Ovary (tissue), 10 donors: ENCODE data around the gene MCM6. TPM values are rescaled to one million over a fixed set of nuclear protein-coding genes. Genes with fewer than 3 reads are reported as not detected.

Experiments used
- DNase-seq, 5 donors: peaks; one replicate each; pipeline ENCODE4 v3.0.0-alpha.2; 2019 to 2020
- H3K27ac ChIP-seq, 2 donors: fragments of 200-600 bp; one replicate each; pipeline versions ENCODE4 v1.5.1 to v1.8.0; 2019 to 2022
- H3K27me3 ChIP-seq: fragments of 200-600 bp; one replicate; pipeline ENCODE4 v1.8.0; 2022
- H3K36me3 ChIP-seq: fragments of 200-600 bp; sonication (generic); one replicate; pipeline ENCODE4 v1.5.1; 2019
- H3K4me1 ChIP-seq: one replicate; pipeline ENCODE4 v1.8.1; 2013; ENCODE audit warnings: mild to moderate bottlenecking, moderate library complexity; ENCODE audit not compliant: insufficient read depth
- H3K4me3 ChIP-seq: fragments of 200-600 bp; sonication (generic); one replicate; pipeline ENCODE4 v1.5.1; 2017
- H3K9me3 ChIP-seq, 2 donors: fragments of 200-600 bp in 1 of 2; sonication (generic) in 1 of 2; one replicate each; pipeline versions ENCODE4 v1.5.1 to v1.8.1; 2013 to 2019; ENCODE audit warnings: mild to moderate bottlenecking in 1 of 2, moderate library complexity in 1 of 2
- CTCF ChIP-seq, 3 donors: fragments of 450-650 bp in 2 of 3; fragments of 200-600 bp in 1 of 3; IDR thresholded peaks; one replicate each; pipeline versions ENCODE4 v1.5.1 to v1.8.0; 2016 to 2022; ENCODE audit warnings: antibody characterized with exemption in 3 of 3, mild to moderate bottlenecking in 1 of 3
- EP300 ChIP-seq: sonication (generic); formaldehyde crosslinking; IDR thresholded peaks from one replicate; pipeline ENCODE4 v1.6.1; 2017; ENCODE audit warnings: antibody characterized with exemption
- POLR2A ChIP-seq: fragments of 450-650 bp; IDR thresholded peaks from one replicate; pipeline ENCODE4 v1.6.1; 2017; ENCODE audit warnings: antibody characterized with exemption, mild to moderate bottlenecking, moderate library complexity
- WGBS, 3 donors: extraction: QIAGEN DNeasy Blood & Tissue Kit in 1 of 3; methylation state at CpG; one replicate each; pipeline versions ENCODE4 v1.1.5 to v1.1.7; 2013 to 2017; 5-methylcytosine and 5-hydroxymethylcytosine counted together
- intact Hi-C, 4 donors: fragments of 100-400 bp; cut with DNase I; formaldehyde crosslinking; loops; one replicate each; pipeline versions ENCODE4 v1.11.0 to v1.15.1; 2022 to 2023
- long read RNA-seq, 3 donors: library from polyadenylated mRNA in 2 of 3; unstranded in 2 of 3; transcript quantifications; one replicate each; pipeline ENCODE4 v2.0.0 and lab custom pipeline, GENCODE V29; 2021 to 2026
- polyA plus RNA-seq, 2 donors: library from polyadenylated mRNA; stranded (reverse); fragments of 200-250 nt in 1 of 2; fragments of 350-450 nt in 1 of 2; fragmentation: Illumina TruSeq in 1 of 2; extraction: RNeasy Lipid Tissue Mini Kit (QIAGEN cat#74804) in 1 of 2; gene quantifications; one replicate each; pipeline ENCODE4 v1.2.3, GENCODE V29; 2013 to 2014
- total RNA-seq, 7 donors: library from RNA; depleted of rRNA in 2 of 7; stranded (reverse); fragments of >200 nt in 2 of 7; fragmentation: NEBNext Ultra II Directional in 3 of 7; extraction: Animal tissue kit (Norgen Biotek cat#: 25700) in 3 of 7; gene quantifications; one replicate each; pipeline versions ENCODE4 v1.1.0 to v1.2.4, GENCODE V29; 2016 to 2023
- donor health status: DM: no; HTN: no; CAD: no; lungs with moderate emphysema.
- donor health status: DM: no; HTN: no; CAD: no.
- donor health status: Bipolar disorder and iron deficiency.
- donor health status: DM: yes; HTN: yes; CAD: no.
- donor health status: DM: no; HTN: no; CAD: no.
- donor health status: DM: yes; HTN: yes; CAD: no.

Gene MCM6
- total RNA-seq (10 to 100 TPM in 5 of 7 donors, 1 to 10 TPM in 2; 7.2 to 20.1 (median 15.4) TPM), polyA plus RNA-seq (10 to 100 TPM; 10.4 to 19.4 TPM)
- long read RNA-seq, donor 1, transcript MCM6-201 (17 exons, 3,736 nt) = major isoform, 25 of 68 reads
- long read RNA-seq, donor 1, partial matches to known transcripts = 42 of 68 reads
- long read RNA-seq, donor 1, other reads (novel, unspliced or antisense) = 1 of 68 reads
- long read RNA-seq, donor 2, transcript MCM6-201 (17 exons, 3,736 nt) = major isoform, 38 of 58 reads
- long read RNA-seq, donor 2, partial matches to known transcripts = 13 of 58 reads
- long read RNA-seq, donor 2, other reads (novel, unspliced or antisense) = 7 of 58 reads
- long read RNA-seq, donor 3, transcript MCM6-201 (17 exons, 3,736 nt) = major isoform, 41 of 47 reads
- long read RNA-seq, donor 3, partial matches to known transcripts = 2 of 47 reads
- long read RNA-seq, donor 3, other reads (novel, unspliced or antisense) = 4 of 47 reads

GRCh38 chr2:135876066-135876711 is at the start of gene MCM6:
MCM6 (minus strand) TSS chr2:135876443; CDS start chr2:135876365, 78 bp downstream.
- no peaks in the 10 kb centered on the region for H3K27me3 ChIP-seq
- WGBS, 3 donors = 0 to 1% (median 0%) methylated on average over 56 to 71 of the region's 71 CpGs
- intact Hi-C loops = loop anchor here in 2 of 4 donors (10.0 kb wide), 2 partner anchors 109 to 861 kb away; partner anchors contain the start of gene DARS1 (in 1 of the 2)
- peak within 1 kb of the TSS; percentile 82 to 85 for H3K27ac ChIP-seq
- no peak for TF ChIP-seq EP300
- peak in 2 of 3 donors; percentile 12 to 23 for TF ChIP-seq CTCF (IDR thresholded peaks at IDR 0.05)
- no peaks in the 10 kb centered on the region for H3K9me3 ChIP-seq
- H3K36me3 ChIP-seq = no peaks in the 10 kb centered on the region
- H3K4me1 ChIP-seq = peaks cover 7% of the 10 kb centered on the region
- DNase-seq = peak; percentile 96 to 98 (median 97)
- H3K4me3 ChIP-seq = peak within 1 kb of the TSS; percentile 89

- Histone ChIP-seq H3K4me1 (no peaks in the 10 kb centered on the region), H3K27ac (no peak overlapping the region), H3K4me3 (no peak overlapping the region), H3K9me3 (no peaks in the 10 kb centered on the region), H3K27me3 (no peaks in the 10 kb centered on the region), H3K36me3 (no peaks in the 10 kb centered on the region)
- intact Hi-C loops = no loop called here
- TF ChIP-seq EP300 (no peak), POLR2A (no peak), CTCF (IDR thresholded peaks at IDR 0.05) (no peak)
- WGBS, 3 donors = 64 to 74% (median 71%) methylated on average over 2 of the region's 2 CpGs
- DNase-seq = no peak
Measured at GRCh38 chr2:135925571-135925970, 49.3 kb upstream of the MCM6 start.

GRCh38 chr2:135916207-135916606 is 40.0 kb upstream of the MCM6 start:
- H3K27ac ChIP-seq = no peak overlapping the region
- H3K36me3 ChIP-seq = no peaks in the 10 kb centered on the region
- 34 to 44% (median 40%) methylated on average over 3 of the region's 3 CpGs for WGBS, 3 donors
- no peak for DNase-seq
- H3K27me3 ChIP-seq = no peaks in the 10 kb centered on the region
- no peak overlapping the region for H3K4me3 ChIP-seq
- TF ChIP-seq CTCF (IDR thresholded peaks at IDR 0.05) (no peak), EP300 (no peak), POLR2A (no peak)
- no peaks in the 10 kb centered on the region for H3K4me1 ChIP-seq
- no peaks in the 10 kb centered on the region for H3K9me3 ChIP-seq
- intact Hi-C loops = loop anchor here in 1 of 4 donors (10.0 kb wide), 1 partner anchor 459 kb away; no protein-coding TSS in a partner anchor

GRCh38 chr2:135914485-135914884 is 38.2 kb upstream of the MCM6 start:
- Histone ChIP-seq H3K4me3 (no peak overlapping the region), H3K27me3 (no peaks in the 10 kb centered on the region), H3K36me3 (no peaks in the 10 kb centered on the region), H3K9me3 (no peaks in the 10 kb centered on the region), H3K27ac (no peak overlapping the region), H3K4me1 (no peaks in the 10 kb centered on the region)
- TF ChIP-seq POLR2A (no peak), EP300 (no peak), CTCF (IDR thresholded peaks at IDR 0.05) (no peak)
- no peak for DNase-seq
- intact Hi-C loops = loop anchor here in 1 of 4 donors (10.0 kb wide), 1 partner anchor 460 kb away; no protein-coding TSS in a partner anchor
- 67 to 69% (median 67%) methylated on average over 3 of the region's 3 CpGs for WGBS, 3 donors
